Lower leg skin (tissue), 4 donors: ENCODE data around the gene UBALD1. TPM values are rescaled to one million over a fixed set of nuclear protein-coding genes. Genes with fewer than 3 reads are reported as not detected.

Experiments
- DNase-seq, 2 donors: peaks; one replicate each; pipeline ENCODE4 v3.0.0-alpha.2; 2019; ENCODE audit warnings: low spot score in 2 of 2
- H3K4me3 ChIP-seq: fragments of 200-600 bp; sonication (generic); 2 replicates; pipeline ENCODE4 v1.5.1; 2017; ENCODE audit warnings: mild to moderate bottlenecking, low read depth; ENCODE audit not compliant: poor library complexity, severe bottlenecking
- POLR2A ChIP-seq, 2 donors: fragments of 450-650 bp; IDR thresholded peaks; one replicate each; pipeline ENCODE4 v1.6.1; 2016 to 2017; ENCODE audit warnings: antibody characterized with exemption in 2 of 2, mild to moderate bottlenecking in 1 of 2, moderate library complexity in 1 of 2
- WGBS, 2 donors: methylation state at CpG; one replicate each; pipeline ENCODE4 v1.1.5; 2018; 5-methylcytosine and 5-hydroxymethylcytosine counted together
- intact Hi-C: fragments of 100-400 bp; cut with DNase I; formaldehyde crosslinking; loops from one replicate; pipeline ENCODE4 v1.15.0; 2023; ENCODE audit warnings: low total_unique reads
- total RNA-seq, 4 donors: library from RNA; depleted of rRNA; stranded (reverse); fragments of >200 nt; gene quantifications; one replicate each; pipeline ENCODE4 v1.1.0, GENCODE V29; 2016
- TF ChIP-seq, protein P1 (sequence below), 3 donors: fragments of 450-650 bp; IDR thresholded peaks; one replicate each; pipeline ENCODE4 v1.5.1; 2016; ENCODE audit warnings: antibody characterized with exemption in 3 of 3, mild to moderate bottlenecking in 3 of 3, moderate library complexity in 2 of 3

The UBALD1 gene
- total RNA-seq, 4 donors from 2014 or later: 9.8 to 14.9 (median 14.3) TPM

DNA sequence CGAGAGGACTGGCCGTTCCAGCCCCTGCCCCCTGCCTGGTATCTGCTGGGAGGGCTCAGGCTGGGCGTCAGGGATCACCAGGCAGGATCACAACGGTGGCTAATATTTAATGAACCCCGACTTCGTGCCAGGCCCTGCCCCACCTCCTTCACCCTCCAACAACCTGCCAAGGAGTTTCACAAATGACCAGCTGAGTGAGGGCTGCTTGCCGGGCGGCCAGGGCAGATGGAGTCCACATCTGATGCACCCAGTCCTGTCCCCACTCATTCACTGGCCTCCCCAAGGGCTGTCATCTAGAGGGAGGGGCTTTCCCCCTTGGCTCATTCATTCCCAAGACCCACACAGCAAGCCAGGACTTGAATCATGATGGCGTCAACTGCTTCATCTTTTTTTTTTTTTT, 17.5 kb downstream of the UBALD1 start:
- intact Hi-C loops: no loop called here
- TF ChIP-seq, protein P1, sequence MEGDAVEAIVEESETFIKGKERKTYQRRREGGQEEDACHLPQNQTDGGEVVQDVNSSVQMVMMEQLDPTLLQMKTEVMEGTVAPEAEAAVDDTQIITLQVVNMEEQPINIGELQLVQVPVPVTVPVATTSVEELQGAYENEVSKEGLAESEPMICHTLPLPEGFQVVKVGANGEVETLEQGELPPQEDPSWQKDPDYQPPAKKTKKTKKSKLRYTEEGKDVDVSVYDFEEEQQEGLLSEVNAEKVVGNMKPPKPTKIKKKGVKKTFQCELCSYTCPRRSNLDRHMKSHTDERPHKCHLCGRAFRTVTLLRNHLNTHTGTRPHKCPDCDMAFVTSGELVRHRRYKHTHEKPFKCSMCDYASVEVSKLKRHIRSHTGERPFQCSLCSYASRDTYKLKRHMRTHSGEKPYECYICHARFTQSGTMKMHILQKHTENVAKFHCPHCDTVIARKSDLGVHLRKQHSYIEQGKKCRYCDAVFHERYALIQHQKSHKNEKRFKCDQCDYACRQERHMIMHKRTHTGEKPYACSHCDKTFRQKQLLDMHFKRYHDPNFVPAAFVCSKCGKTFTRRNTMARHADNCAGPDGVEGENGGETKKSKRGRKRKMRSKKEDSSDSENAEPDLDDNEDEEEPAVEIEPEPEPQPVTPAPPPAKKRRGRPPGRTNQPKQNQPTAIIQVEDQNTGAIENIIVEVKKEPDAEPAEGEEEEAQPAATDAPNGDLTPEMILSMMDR (IDR thresholded peaks at IDR 0.05): no peak
- no peak for TF ChIP-seq POLR2A (IDR thresholded peaks at IDR 0.05)
- H3K4me3 ChIP-seq: no peak overlapping the region
- no peak for DNase-seq
- WGBS, 2 donors: 44 to 47% methylated on average over 3 to 9 of the region's 9 CpGs

DNA sequence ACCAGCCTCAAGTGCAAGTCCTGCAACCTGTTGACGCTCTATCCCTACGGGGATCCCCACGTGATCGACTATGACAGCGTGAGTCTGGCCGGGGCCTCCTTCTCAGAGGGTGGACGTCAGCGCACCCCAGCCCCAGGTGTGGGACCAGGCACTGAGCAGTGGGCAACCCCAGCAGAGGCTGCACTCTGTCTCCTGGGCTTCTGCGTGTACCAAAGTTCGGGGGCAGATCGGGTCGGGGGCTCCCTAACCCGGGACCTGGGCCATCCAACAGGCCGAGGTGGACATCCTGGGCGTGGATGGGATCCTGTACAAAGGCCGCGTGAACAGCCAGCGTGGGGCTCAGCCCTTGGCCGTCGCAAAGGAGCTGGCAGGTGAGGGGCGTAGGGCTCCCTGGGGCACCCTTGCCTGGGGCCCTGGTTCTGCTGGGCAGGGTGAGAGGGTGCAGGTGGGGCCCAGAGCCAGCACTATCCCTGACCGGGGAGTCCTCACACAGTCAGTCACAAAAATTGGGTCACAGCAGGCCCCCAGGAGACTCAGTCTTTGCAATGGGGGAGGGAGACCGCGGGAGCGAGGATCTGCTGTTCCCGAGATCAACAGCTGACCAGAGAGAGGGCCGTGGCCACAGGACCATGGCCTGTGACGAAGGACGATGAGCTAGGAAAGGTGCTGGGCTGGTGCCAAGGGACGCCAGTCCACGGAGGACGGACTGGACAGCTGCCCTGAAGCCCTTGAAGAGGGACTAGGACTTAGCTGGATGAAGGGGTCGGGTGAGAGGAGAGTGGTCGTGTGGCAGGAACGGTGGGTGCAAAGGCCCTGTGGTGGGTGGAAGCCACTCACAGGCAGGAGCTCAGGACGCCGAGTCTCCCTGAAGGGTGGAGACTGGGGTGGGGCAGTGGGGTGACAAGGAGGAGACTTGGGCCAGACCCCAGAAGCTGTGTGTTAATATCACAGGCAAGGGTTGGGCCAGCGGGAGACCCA, 20.0 kb downstream of the UBALD1 start:
- no peak overlapping the region for H3K4me3 ChIP-seq
- DNase-seq: no peak
- no peak for TF ChIP-seq POLR2A (IDR thresholded peaks at IDR 0.05)
- TF ChIP-seq, protein P1 (IDR thresholded peaks at IDR 0.05): no peak
- intact Hi-C loops: no loop called here
- WGBS, 2 donors: 89 to 91% methylated on average over 37 to 38 of the region's 38 CpGs

DNA sequence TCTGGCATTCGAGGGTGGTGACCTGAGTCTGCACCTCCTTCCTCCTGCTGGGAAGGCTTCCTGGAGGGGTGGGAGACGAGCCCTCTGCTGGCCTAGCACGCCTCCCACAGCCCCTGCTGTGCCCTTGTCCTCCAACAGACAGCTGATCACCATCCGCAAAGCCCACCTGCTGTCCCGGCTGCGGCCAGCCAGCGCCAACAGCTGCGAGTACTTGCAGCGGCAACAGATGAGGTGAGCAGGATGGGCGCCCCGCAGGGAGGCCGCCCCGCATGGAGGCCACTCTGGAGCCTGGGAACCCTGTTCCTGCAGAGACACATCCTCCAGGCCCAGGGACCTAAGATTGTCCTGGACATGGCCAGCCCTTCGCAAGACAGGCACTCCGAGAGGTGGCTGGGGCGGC, 21.6 kb downstream of the UBALD1 start:
- no peak overlapping the region for H3K4me3 ChIP-seq
- intact Hi-C loops: no loop called here
- TF ChIP-seq, protein P1 (IDR thresholded peaks at IDR 0.05): no peak
- no peak for TF ChIP-seq POLR2A (IDR thresholded peaks at IDR 0.05)
- no peak for DNase-seq
- 65 to 69% methylated on average over 16 of the region's 16 CpGs for WGBS, 2 donors

DNA sequence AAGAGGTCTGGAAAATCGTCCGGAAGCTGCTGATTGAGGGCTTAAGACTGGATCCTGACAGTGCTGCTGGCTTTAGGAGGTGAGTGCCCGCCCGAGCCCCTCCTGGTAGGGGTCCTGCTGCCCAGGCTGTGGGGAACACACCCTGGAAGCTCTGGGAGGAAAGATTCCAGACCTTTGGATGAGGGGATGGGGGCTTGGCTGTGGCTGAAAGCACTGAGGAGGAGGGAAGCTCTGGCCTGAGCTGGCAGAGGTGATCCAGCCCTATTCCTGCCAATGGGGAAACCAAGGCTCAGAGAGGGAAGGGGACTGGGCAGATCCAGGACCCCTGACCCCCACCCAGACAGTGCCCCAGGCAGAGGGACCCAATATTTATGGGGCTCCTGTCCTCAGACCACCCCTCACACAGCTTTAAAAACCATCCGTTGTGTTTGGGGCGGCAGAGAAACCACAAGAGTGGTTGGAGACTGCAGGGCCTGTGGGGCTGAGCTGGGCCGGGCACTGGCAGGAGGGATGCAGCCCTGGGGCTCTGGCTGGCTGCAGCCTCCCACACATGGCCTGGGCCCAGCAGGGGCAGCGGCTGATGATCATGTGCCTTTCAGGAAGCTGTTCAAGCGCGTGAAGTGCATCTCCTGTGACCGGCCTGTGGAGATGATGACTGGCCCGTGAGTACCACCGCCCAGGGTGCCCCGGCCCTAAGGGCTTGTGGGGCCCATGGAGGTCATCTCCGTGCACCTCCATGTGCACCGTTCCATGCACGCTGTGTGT, 22.8 kb downstream of the UBALD1 start:
- TF ChIP-seq, protein P1 (IDR thresholded peaks at IDR 0.05): no peak
- TF ChIP-seq POLR2A (IDR thresholded peaks at IDR 0.05): no peak
- H3K4me3 ChIP-seq: no peak overlapping the region
- no peak for DNase-seq
- 81 to 86% methylated on average over 17 of the region's 17 CpGs for WGBS, 2 donors
- intact Hi-C loops: no loop called here

DNA sequence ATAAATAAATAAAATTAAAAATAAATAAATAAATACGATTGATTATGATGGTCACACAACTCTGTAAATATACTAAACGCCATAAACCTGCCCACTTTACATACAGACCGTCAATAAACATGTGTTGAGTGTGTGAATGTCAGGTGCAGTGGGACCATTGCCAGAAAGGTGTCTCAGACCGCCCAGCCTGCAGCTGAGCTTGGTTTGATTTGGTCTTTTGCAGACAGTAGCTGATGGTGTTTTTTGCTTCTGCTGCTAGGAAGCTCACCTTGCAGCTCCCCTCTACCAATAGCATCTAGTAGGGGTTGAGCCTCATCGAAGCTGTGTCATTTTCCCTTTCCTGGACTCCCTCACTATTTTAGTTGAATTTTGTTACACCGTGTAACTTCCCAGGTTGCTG, 23.5 kb downstream of the UBALD1 start:
- no peak for DNase-seq
- 68 to 83% methylated on average over 6 of the region's 6 CpGs for WGBS, 2 donors
- intact Hi-C loops: no loop called here
- no peak overlapping the region for H3K4me3 ChIP-seq
- no peak for TF ChIP-seq POLR2A (IDR thresholded peaks at IDR 0.05)
- TF ChIP-seq, protein P1 (IDR thresholded peaks at IDR 0.05): no peak
